GM18519 (cell line): ENCODE measurements around the gene NFIC.
"Not testable (repeated sequence)": the region's sequence is repeated elsewhere in the genome, so short reads cannot be mapped to it uniquely, and the experiment has no call there.

Experiments used
- ATAC-seq: cut with Tn5 transposase; IDR thresholded peaks from one replicate; pipeline ENCODE4 v1.9.1; 2021; ENCODE audit warnings: mild to moderate bottlenecking, moderate library complexity; ENCODE audit not compliant: unreplicated experiment, low FRiP score

NFIC gene

DNA sequence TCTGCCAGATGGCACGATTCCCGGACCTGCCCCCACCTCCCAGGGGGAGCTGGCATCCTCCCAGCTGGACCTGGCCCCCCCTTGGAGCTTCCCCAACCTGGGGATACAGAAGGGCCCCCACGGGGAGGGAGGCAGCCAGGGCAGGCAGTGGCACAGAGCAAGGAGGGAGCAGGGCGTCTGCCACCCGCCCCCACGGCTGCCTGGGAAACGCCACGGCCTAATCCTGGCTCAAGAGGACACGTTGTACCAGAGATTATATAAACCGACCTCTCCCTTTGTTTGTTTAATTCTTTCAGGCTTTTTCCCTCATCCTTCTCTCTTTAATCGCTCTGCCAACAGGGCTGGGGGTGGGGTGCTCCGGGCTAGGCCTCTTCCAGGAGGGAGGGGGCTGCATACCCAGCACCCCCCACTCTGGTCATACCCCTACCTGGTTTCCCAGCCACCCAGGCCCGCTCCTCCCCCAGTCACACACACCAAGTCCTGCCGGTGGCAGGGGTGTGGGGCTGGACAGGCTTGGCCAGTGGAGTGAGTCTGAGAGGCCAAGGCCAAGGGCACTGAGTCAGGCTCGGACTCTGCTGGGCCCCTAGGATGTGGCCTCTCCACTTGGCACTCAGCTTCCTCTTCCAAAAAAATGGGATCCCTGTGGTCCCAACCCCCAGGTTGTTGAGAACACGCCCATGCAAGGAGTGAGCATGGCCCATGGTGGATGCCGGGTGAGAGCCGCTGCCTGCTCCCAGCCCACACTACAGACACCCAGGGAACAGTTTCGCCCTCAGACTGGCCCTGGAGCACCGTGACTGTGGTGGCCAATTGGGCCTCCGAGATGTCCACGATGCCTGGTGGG is 29.5 kb upstream of the NFIC start:
- ATAC-seq: no peak

DNA sequence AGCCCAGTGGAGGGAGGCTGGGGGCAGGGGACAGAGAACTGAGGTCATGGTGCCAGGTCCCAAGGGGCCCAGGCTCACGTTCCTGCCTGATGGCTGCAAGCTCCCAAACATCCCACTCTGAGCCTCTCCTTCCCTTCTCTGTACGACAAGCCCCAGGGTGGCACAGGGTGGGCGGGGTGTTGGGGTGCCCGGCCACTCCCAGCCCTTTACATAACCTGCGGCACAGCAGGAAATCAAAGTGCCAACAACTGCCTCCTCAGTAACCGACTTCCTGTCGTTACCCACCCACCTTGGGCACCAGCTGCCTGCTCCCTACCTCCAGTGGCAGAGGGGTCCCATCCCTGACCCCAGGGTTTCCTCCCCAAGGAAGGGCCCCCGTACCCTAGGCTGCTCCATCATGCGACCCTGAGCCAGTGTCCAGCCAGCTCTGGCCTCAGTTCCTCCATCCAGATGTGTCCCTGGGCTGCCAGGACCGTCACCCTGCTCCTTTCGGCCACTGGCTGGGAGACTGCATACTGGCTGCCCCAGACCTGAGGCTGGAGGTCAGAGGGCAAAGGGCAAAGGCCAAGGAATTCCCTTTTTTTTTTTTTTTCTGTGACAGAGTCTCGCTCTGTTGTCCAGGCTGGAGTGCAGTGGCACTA is 27.7 kb upstream of the NFIC start:
- no peak for ATAC-seq

DNA sequence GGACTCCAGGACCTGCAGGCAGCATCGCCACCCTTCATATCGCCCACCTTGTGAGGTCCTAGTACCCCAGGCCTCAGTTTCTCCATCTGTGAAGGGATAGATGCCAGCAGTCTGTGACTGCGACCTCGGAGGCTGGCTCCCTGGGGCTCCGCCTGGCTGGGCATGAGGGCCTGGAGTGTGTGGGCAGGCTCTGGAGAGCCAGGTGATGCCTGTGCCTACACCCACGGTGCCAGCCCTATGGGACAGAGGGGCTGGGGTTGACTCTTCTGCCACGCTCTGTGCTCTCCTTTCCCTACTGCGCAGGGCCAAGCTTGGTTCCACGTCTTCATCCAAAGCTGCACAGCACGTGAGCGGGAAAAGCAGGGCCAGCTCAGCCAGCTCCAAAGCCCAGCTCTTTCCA is 26.0 kb upstream of the NFIC start:
- no peak for ATAC-seq

DNA sequence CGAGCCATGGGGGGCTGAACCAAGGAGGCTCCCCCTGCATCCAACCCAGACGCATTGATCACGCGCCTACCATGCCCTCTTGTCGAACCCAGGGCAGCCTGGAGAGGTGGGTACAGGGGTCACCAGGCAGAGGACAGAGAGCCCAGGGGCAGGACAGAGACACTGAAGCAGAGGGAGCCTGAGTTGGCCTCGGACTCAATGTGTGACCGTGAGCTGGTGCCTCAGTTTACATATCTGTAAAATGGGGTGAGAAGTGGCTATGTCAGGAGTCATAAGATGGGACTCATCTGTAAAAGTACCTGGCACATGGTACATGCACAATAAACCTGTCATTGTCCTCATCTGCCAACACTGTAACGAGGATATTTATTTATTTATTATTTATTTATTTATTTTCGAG is 24.1 kb upstream of the NFIC start:
- no peak for ATAC-seq

DNA sequence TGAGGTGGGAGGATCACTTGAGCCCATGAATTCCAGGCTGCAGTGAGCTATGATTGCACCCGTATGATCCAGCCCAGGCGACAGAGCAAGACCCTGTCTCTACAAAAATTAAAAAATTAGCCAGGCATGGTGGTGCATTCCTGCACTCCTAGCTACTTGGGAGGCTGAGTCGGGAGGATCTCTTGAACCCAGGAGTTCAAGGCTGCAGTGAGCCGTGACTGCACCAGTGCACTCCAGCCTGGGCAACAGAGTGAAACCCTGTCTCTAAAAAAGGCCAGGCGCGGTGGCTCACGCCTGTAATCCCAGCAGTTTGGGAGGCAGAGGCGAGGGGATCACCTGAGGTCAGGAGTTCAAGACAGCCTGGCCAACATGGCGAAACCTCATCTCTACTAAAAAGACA is 23.4 kb upstream of the NFIC start:
- ATAC-seq: not testable (repeated sequence)

DNA sequence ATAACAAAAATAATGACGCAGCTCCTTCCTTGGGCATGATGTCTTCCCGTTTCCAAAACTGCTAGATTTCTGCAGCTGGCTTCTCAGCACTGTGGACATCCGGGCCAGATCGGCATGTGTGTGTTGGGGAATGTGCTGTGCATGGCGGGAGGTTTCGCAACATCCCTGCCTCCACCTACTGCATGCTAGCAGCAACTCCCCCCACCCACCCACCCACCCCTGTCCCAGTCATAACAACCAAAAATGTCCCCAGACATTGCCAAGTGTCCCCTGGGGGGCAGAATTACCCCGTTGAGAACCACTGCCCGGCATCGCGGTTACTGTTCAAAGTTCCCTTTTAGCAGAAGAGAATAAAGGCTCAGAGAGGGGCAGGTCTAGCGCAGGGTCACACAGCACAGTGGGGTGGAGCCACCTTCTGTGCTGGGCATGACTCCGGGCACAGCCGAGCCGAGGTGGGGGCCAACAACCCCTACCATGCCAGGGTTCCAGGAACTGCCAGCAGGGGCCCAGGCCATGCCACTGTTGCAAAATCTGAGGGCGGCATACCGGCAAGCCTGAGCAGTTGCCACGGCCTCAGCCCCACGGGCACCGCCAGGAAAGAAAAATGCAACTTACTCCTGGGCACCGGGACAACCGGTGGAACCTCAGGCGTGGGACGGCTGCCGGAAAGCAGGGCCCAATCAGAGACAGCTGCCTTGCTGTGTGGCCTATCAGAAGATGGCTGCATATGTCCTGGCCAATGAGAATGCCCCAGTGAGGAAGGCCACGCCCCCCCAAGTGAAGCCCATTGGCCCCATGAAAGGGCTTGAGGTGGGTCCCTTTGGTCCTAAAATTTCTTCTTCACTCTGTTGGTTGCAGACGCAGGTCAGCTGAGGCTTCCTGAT is 22.5 kb upstream of the NFIC start:
- no peak for ATAC-seq

DNA sequence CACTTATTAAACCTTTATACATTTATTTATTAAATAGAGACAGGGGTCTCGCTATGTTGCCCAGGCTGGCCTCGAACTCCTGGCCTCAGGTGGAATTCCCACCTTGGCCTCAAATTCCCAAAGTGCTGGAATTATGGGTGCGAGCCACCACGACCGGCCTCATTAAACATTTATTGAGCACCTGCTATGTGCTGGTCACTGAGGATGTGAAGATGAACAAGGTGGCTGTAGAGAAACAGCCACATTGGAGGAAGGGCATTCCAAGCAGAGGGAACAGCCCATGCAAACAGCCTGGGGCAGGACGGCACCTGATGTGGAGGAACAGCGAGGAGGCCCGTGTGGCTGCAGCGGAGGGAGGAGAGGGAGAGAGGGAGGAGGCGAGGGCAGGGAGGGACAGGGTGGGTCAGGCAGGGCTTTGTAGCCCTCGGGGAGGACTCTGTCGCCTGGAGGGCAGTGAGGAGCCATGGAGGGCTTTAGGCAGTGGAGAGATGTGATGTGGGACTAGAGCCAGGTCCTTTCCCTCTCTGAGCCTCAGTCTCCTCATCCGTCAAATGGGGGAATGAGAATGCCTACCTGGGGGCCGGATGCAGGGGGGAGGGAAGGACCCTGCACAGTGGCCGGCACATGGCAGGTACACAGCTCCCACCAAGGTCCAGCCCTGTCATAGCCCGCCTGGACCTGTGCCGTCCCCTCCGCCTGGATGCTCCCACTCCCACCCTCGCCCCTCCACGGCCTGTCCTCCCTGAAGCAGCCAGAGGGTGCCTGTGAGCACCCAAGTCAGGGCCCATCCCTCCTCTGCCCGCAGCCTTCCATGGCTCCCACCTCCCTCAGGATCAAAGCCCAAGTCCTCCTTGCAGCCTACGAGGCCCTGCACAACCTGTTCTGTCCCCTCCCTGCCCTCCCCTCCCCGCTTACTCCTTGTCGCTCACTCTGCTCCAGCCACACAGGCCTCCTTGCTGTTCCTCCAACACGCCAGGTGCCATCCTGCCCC is 21.5 kb upstream of the NFIC start:
- no peak for ATAC-seq

DNA sequence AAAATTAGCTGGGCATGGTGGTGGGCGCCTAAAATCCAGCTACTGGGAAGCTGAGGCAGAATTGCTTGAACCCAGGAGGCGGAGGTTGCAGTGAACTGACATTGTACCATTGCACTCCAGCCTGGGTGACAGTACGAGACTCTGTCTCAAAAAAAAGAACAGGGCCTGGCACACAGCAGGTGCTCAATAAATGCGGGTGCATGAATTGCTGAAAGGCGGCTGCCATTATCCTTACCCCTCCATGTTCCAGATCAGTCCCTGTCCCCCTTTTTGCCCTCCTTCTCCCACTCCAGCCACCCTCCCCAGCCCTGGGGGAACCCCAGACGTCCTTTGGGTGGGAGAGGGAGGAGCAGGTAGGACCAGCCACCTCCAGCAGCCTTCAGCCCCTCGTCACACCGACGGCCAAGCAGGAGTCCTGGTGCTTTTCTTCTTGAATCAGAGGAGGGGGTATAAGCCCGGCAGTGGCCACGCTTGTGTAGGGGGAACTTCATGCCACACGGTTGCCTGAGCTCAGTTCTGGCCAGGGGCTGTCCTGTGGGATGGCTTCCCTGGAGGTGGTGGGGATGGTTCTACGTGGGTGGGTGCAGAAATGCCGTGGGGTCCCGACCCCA is 20.4 kb upstream of the NFIC start:
- ATAC-seq: no peak

DNA sequence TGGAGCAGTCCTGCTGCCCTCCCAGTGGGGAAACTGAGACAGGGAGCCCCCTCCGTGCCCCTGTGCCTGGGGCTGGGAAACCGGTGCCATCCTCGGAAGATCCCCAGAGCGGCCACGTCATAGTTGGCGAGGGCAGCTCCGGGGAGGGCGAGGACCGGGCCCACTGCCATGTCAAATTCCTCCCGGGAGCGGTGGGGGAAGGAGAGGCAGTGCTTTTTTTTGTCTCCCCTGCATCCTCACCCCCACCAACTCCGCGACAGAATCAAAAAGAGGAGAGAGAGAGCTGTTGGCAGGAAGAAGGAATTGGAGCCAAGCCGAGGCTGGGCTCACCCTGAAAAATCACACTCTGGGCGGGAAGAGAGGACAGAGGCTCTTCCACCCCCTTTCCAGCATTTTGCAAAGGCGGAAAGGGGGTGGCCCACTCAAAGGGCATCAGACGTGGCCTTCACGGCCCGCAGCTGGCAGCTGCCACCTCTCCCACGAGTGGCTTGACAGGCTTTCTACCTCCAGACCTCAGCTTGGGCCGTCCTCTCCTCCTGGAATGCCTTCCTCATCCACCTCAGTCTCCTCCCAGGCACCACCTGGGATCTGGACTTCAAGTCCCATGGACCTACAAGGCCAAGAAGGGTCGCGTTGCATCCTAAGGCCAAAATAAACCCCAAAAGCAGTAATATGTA is 19.6 kb upstream of the NFIC start:
- no peak for ATAC-seq

DNA sequence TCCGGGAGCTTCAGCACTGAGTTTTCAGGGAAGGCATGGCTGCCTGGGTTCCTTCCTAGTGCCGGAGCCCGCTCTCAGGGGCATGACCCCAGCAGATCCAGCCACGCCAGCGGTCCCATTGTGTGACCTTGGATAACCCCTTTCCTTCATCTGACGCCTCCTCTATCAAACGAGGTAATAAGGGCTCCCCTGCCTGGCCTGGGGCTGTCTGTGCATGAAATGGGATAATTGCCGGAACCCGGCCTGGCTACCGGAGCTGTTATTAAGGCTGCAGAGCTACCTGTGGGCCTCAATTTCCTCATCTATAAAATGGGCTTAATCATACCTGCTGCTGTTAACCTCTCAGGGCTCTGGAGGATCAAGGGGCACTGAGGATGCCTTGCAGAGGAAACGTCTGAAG is 18.3 kb upstream of the NFIC start:
- no peak for ATAC-seq

DNA sequence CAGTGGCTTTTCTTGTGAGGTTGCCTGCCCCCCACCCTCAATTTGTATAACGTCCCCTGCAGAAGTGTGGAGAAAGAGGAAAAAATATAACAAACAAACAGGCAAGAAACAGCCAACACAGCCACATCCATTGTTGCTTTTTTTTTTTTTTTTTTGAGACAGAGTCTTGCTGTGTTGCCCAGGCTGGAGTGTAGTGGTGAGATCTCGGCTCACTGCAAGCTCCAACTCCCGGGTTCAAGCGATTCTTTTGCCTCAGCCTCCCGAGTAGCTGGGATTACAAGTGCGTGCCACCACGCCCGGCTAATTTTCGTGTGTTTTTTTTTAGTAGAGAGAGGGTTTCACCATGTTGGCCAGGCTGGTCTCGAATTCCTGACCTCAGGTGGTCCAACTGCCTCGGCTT is 17.9 kb upstream of the NFIC start:
- ATAC-seq: not testable (repeated sequence)

DNA sequence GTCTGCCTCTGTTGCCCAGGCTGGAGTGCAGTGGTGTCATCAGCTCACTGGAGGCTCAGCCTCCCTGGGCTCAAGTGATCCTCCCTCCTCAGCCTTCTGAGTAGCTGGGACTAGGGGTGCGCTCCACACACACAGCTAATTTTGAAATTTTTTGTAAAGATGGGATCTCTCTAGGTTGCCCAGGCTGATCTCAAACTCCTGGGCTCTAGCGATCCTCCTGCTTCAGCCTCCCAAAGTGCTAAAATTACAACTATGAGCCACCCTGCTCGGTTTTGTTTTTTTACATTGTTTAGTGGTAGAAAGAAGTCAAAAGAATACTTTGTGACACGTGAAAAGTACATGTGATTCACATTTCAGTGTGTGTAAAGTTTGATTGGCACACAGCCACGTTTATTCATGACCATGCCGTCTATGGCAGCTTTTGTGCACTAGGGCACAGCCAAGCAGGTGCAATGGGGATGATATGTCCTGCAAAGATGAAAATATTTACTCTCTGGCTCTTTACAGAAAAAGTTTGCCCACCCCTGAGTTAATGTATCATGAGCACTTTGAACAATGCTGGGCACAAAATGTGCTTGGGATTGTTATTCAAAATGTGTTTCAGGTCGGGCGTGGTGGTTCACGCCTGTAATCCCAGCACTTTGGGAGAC is 16.2 kb upstream of the NFIC start:
- ATAC-seq: no peak

DNA sequence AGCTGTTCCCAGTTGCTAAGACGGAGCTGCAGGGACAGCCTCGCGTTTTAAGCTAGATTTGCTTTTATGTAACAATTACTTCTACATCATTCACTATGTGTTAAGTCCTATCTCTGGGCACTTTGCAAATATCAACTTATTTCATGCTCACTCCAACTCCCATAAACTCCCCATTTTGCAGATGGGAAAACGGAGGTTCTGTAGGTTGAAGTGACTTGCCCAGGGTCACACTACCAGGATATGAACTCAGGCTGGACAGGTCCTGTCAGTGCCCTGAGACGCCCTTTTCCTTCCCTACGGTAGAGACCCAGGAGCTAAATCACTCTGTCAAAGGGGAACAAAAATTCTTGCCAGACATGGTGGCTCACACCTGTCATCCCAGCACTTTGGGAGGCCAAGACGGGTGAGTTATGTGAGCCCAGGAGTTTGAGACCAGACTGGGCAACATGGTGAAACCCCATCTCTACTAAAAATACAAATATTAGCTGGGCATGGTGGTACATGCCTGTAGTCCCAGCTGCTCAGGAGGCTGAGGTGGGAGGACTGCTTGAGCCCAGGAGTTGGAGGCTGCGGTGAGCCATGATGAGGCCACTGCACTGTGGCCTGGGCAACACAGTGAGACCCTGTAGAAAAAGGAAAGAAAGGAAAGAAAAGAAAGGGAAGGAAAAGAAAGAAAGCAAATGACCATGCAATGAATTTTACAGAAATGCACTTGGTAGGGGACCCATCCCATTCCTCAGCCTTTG is 14.5 kb upstream of the NFIC start:
- no peak for ATAC-seq

DNA sequence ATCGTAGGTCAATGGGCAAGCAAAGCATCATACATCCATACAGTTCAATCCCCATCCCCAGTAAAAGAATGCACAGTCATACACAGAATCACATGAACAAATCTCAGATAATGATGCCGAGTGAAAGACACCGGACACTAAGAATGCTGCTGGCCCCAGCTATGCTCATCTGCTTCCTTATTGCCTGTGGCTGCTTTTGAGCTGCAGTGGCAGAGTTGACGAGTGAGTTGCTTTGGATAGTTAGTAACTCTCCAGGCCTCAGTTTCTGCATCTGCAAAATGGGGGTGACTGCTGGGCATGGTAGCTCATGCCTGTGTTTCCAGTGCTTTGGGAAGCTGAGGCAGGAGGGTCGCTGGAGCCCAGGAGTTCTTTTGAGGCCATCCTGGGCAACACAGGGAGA is 12.9 kb upstream of the NFIC start:
- ATAC-seq: no peak

DNA sequence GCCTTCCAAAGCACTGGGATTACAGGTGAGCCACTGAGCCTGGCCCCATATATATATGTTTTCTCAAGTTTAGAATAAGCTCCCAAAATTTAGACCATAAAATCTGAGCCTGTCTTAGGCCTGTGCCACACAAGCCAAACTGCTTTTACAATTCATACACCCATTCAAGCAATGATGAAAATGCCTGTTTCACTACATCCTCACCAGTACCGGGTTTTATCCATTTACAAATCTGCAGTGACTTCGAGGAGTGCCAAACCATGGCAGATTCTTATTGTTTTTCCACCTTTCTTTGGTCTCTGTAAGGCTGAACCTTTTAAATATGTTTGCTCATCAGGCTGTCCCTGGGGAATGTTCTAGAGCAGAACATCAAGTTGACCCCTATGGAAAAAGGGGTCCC is 9.6 kb upstream of the NFIC start:
- no peak for ATAC-seq

DNA sequence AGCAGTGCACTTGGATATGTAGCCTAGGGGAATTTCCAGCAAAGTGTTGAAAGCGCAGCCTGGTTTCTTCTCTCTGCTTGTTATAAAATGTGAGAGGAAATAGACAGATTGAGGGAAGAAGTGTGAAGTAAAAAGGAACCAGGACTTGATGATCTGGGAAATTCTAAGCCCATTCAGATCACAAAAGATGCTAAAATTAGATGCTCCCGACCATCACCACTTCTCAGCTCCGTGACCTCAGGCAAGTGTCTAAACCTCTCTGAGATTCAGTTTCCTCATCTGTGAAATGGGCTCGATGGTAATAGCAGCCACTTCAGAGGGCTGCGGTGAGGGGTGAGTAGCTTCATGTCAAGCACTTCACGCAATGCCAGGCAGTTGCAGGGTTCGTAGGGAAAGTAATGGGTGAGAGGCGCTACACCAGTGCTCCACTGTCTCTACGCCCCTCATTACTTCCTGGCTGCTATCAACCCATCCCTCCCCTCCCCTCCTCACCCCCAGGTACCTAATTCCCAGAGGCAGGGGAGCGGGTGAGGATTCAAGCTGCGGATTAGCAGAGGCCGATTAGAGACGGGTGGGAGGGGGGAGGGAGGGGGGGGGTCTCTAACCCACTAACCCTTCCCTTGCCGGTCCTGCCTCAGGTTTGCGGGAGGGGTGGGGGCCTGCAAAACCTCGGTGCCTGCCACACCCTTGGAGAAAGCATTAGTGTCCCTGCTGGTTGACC is 9.0 kb upstream of the NFIC start:
- no peak for ATAC-seq

DNA sequence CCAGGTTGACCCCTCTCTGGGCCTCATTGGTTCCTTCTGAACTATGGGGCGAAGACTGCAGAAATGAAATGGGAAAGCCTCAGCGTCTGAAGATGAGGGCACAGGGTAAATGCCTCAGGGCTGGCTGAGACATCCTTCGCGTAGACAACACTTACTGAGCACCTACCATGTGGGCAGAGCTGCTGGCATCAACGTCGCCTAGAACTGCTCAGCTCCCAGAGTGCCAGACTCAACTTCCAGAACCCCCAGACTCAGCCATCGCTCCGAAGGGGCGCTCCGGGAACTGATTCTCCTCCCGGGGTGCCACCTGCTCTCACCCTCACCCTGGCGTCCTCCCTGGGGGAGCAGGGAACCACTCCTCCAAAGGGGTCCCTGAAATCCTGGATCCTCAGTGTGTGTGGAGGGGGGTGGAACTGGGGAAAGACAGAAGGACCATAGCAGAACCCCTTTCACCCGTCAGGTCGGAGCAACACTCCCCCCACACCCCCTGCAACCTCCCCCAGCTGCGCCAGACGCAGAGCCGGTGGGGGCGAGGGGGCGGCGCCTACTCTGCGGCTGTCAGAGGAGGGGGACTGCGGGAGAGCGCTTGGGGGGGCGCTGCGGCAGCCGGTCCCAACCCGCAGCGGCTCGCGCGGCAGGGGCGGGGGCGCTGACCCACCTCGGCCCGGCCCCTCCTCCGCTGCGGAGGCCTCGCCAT is 8.2 kb upstream of the NFIC start:
- ATAC-seq: no peak
